Spleen (tissue), 7 donors: ENCODE results near the gene UBE2D2.

Source experiments
- CTCF ChIP-seq, 11 experiments: fragments of 200-600 bp in 7 of 11; fragments of 450-650 bp in 4 of 11; sonication (generic) in 4 of 11; IDR thresholded peaks in 8 of 11; conservative IDR thresholded peaks in 3 of 11; 1 replicate in 7 of 11; 2 replicates in 4 of 11; pipeline versions ENCODE4 v1.4.0 to v1.8.0; 2016 to 2021; ENCODE audit warnings: antibody characterized with exemption in 11 of 11, inconsistent platforms in 4 of 11, mild to moderate bottlenecking in 1 of 11
- POLR2A ChIP-seq, 3 donors: fragments of 450-650 bp; IDR thresholded peaks; one replicate each; pipeline ENCODE4 v1.5.1; 2017; ENCODE audit warnings: antibody characterized with exemption in 3 of 3, mild to moderate bottlenecking in 1 of 3
- donor health status: DM: no; HTN: no; CAD: no; lungs with moderate emphysema.
- donor health status: DM: no; HTN: no; CAD: no.
- donor health status: DM: no; HTN: no; CAD: no.

GRCh38 chr5:139631520-139632165 is 70.5 kb downstream of the UBE2D2 start:
- no peak for TF ChIP-seq CTCF (IDR thresholded peaks at IDR 0.05 in 8 of 11, conservative IDR thresholded peaks at IDR 0.05 in 3 of 11)
- TF ChIP-seq POLR2A (IDR thresholded peaks at IDR 0.05): no peak
